K562 (cell line): Measurements from ENCODE around the gene DRC3. TPM values are rescaled to one million over a fixed set of nuclear protein-coding genes. Genes with fewer than 3 reads are reported as not detected.

Source experiments
- CBFB ChIP-seq: sonication (generic); formaldehyde crosslinking; IDR thresholded peaks from 2 replicates; pipeline ENCODE4 v1.4.0; 2020; ENCODE audit warnings: mild to moderate bottlenecking, missing genetic modification reagents
- CHCHD3 ChIP-seq: fragments of 250-450 bp; sonication (Bioruptor Pico); IDR thresholded peaks from 2 replicates; pipeline ENCODE4 v2.1.2; 2022; ENCODE audit warnings: mild to moderate bottlenecking
- FOXK2 ChIP-seq, 2 experiments: fragments of 450-650 bp; IDR thresholded peaks in 1 of 2; conservative IDR thresholded peaks in 1 of 2; 2 replicates each; pipeline ENCODE4 v1.6.1; 2016; ENCODE audit warnings: low read depth in 2 of 2, mild to moderate bottlenecking in 1 of 2
- KLF6 ChIP-seq: fragments of 250-450 bp; sonication (Bioruptor Pico); IDR thresholded peaks from 2 replicates; pipeline ENCODE4 v1.4.0; 2020; ENCODE audit warnings: mild to moderate bottlenecking, moderate library complexity, borderline replicate concordance
- MAZ ChIP-seq, 2 experiments: fragments of 450-650 bp in 1 of 2; sonication (generic) in 1 of 2; formaldehyde crosslinking; IDR thresholded peaks in 1 of 2; conservative IDR thresholded peaks in 1 of 2; 2 replicates each; pipeline versions ENCODE4 v1.4.0 to v1.5.0; 2020; ENCODE audit warnings: mild to moderate bottlenecking in 1 of 2, missing genetic modification reagents in 1 of 2
- NFYB ChIP-seq: IDR thresholded peaks from 2 replicates; pipeline ENCODE4 v1.6.1; 2011; ENCODE audit warnings: mild to moderate bottlenecking, moderate library complexity; ENCODE audit not compliant: insufficient read length; ENCODE audit errors: extremely low read depth
- PHF20 ChIP-seq: fragments of 450-650 bp; IDR thresholded peaks from 2 replicates; pipeline ENCODE4 v1.6.1; 2018; ENCODE audit not compliant: partially characterized antibody
- PTRF ChIP-seq: fragments of 450-650 bp; IDR thresholded peaks from 2 replicates; pipeline ENCODE4 v1.6.1; 2016; ENCODE audit warnings: mild to moderate bottlenecking, missing genetic modification characterization, missing compliant biosample characterization
- RAD51 ChIP-seq: fragments of 450-650 bp; IDR thresholded peaks from 2 replicates; pipeline ENCODE4 v1.7.1; 2016; ENCODE audit warnings: low read depth, mild to moderate bottlenecking, borderline replicate concordance
- SAFB2 ChIP-seq: fragments of 200-400 bp; formaldehyde crosslinking; IDR thresholded peaks from 2 replicates; pipeline ENCODE4 v1.6.1; 2018; ENCODE audit warnings: borderline replicate concordance, low read length, low read depth, moderate library complexity; ENCODE audit not compliant: severe bottlenecking
- SMAD1 ChIP-seq: fragments of 150-350 bp; IDR thresholded peaks from 2 replicates; pipeline ENCODE4 v1.6.1; 2014; ENCODE audit warnings: low read length, low read depth; ENCODE audit not compliant: partially characterized antibody
- ZC3H4 ChIP-seq: sonication (generic); formaldehyde crosslinking; IDR thresholded peaks from 2 replicates; pipeline ENCODE4 v1.9.0; 2021; ENCODE audit warnings: missing genetic modification reagents, borderline replicate concordance
- ZFPM2 ChIP-seq: fragments of 250-450 bp; sonication (Bioruptor Pico); IDR thresholded peaks from 2 replicates; pipeline ENCODE4 v1.5.1; 2022; ENCODE audit warnings: mild to moderate bottlenecking
- ZNF431 ChIP-seq: sonication (generic); formaldehyde crosslinking; IDR thresholded peaks from 2 replicates; pipeline ENCODE4 v1.8.0; 2022; ENCODE audit warnings: mild to moderate bottlenecking, missing genetic modification reagents
- polyA plus RNA-seq, 8 experiments: library from polyadenylated mRNA; depleted of rRNA in 4 of 8; stranded (reverse) in 5 of 8; unstranded in 3 of 8; fragments of >200 nt; fragmentation: Nextera tagmentation in 2 of 8; fragmentation: Illumina TruSeq in 1 of 8; extraction: Ambion mirVana in 2 of 8; extraction: Trizol in 1 of 8; gene quantifications; 2 replicates each; pipeline versions ENCODE4 v1.2.1 to v1.2.3, GENCODE V29; 2011 to 2014; ENCODE audit warnings: inconsistent platforms in 1 of 8, missing spikeins in 1 of 8
- total RNA-seq, 7 experiments: library from RNA; depleted of rRNA in 6 of 7; stranded (reverse); fragments of >200 nt in 6 of 7; fragmentation: Illumina TruSeq in 2 of 7; extraction: Trizol in 2 of 7; gene quantifications; 2 replicates each; pipeline versions ENCODE4 v1.2.1 to v1.2.3, GENCODE V29; 2011 to 2021; ENCODE audit warnings: low replicate concordance in 1 of 7
- TF ChIP-seq, protein P1 (sequence below): fragments of 450-650 bp; IDR thresholded peaks from 2 replicates; pipeline ENCODE4 v1.6.1; 2017; ENCODE audit warnings: antibody characterized with exemption
- TF ChIP-seq, protein P2 (sequence below): fragments of 450-650 bp; IDR thresholded peaks from 2 replicates; pipeline ENCODE4 v1.6.1; 2016; ENCODE audit warnings: missing biosample characterization, missing genetic modification characterization
- TF ChIP-seq, protein P3 (sequence below): fragments of 250-450 bp; sonication (Bioruptor Pico); IDR thresholded peaks from 2 replicates; pipeline ENCODE4 v1.8.0; 2022; ENCODE audit warnings: inconsistent platforms
- TF ChIP-seq, protein P4 (sequence below): sonication (generic); formaldehyde crosslinking; IDR thresholded peaks from 2 replicates; pipeline ENCODE4 v1.8.0; 2022; ENCODE audit warnings: mild to moderate bottlenecking, missing genetic modification reagents
- TF ChIP-seq, protein P5 (sequence below): fragments of 450-650 bp; IDR thresholded peaks from 2 replicates; pipeline ENCODE4 v1.7.0; 2016; ENCODE audit warnings: borderline replicate concordance

Gene DRC3
- total and polyA plus RNA-seq, 9 of the 15 experiments (the other 6 are each of a cell fraction or from before 2014, with no cell fraction given): 0.10 to 0.84 (median 0.30) TPM; not detected in 3

DNA sequence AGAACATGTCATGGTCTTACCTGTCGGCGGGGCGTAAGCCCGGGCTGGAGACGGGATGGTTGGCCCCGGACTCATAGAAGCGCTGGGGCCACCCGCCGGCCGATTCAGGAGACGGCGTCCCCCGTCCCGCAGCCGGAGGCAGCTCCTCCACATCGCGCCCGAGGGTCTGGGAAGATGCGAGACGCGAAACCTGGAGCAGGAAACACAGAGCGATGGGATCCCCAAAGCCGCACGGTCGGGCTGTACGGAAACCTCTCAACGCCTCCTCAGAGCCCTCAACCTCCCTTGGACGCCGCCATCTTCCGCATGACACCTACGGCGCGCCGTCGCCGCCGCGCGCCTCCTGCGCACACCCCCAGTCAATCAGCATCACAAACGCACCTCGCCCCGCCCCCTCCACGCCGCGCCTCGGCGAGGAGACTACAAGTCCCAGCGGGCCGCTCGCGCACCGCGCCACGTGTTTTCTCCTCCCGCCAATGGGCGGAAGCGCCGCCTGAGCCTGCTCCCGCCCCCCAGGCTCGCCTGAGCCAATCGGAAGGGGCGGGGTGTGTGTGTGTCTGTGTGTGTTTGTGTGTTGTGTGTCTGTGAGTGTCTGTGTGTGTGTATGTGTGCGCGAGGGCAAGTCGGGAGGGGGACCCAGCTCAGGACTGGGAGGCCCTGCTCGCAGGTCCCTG lies 66.3 kb downstream of the DRC3 start, which contains the start of the genes ATPAF2 and GID4 (continued):
- no peak for TF ChIP-seq SAFB2
- peak; percentile 72 to 85; a peak in 3 of 4 replicates for TF ChIP-seq FOXK2 (conservative IDR thresholded peaks at IDR 0.05 in 1 of 2, IDR thresholded peaks at IDR 0.05 in 1 of 2; ENCODE audit: low read depth in 2 of 2)
- TF ChIP-seq ZC3H4 (CRISPR knock-in tag): no peak
- TF ChIP-seq, protein P1, sequence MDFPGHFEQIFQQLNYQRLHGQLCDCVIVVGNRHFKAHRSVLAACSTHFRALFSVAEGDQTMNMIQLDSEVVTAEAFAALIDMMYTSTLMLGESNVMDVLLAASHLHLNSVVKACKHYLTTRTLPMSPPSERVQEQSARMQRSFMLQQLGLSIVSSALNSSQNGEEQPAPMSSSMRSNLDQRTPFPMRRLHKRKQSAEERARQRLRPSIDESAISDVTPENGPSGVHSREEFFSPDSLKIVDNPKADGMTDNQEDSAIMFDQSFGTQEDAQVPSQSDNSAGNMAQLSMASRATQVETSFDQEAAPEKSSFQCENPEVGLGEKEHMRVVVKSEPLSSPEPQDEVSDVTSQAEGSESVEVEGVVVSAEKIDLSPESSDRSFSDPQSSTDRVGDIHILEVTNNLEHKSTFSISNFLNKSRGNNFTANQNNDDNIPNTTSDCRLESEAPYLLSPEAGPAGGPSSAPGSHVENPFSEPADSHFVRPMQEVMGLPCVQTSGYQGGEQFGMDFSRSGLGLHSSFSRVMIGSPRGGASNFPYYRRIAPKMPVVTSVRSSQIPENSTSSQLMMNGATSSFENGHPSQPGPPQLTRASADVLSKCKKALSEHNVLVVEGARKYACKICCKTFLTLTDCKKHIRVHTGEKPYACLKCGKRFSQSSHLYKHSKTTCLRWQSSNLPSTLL: no peak
- no peak for TF ChIP-seq PTRF (tag)
- TF ChIP-seq KLF6 (CRISPR knock-in tag): no peak
- TF ChIP-seq, protein P2, sequence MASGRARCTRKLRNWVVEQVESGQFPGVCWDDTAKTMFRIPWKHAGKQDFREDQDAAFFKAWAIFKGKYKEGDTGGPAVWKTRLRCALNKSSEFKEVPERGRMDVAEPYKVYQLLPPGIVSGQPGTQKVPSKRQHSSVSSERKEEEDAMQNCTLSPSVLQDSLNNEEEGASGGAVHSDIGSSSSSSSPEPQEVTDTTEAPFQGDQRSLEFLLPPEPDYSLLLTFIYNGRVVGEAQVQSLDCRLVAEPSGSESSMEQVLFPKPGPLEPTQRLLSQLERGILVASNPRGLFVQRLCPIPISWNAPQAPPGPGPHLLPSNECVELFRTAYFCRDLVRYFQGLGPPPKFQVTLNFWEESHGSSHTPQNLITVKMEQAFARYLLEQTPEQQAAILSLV: no peak
- peak; percentile 67 to 84; a peak in 3 of 4 replicates for TF ChIP-seq MAZ (CRISPR knock-in tag; conservative IDR thresholded peaks at IDR 0.05 in 1 of 2, IDR thresholded peaks at IDR 0.05 in 1 of 2)
- peak; percentile 94 for TF ChIP-seq NFYB
- no peak for TF ChIP-seq ZFPM2 (CRISPR knock-in tag)
- TF ChIP-seq CBFB (CRISPR knock-in tag): no peak
- TF ChIP-seq, protein P3, sequence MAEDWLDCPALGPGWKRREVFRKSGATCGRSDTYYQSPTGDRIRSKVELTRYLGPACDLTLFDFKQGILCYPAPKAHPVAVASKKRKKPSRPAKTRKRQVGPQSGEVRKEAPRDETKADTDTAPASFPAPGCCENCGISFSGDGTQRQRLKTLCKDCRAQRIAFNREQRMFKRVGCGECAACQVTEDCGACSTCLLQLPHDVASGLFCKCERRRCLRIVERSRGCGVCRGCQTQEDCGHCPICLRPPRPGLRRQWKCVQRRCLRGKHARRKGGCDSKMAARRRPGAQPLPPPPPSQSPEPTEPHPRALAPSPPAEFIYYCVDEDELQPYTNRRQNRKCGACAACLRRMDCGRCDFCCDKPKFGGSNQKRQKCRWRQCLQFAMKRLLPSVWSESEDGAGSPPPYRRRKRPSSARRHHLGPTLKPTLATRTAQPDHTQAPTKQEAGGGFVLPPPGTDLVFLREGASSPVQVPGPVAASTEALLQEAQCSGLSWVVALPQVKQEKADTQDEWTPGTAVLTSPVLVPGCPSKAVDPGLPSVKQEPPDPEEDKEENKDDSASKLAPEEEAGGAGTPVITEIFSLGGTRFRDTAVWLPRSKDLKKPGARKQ: no peak
- TF ChIP-seq, protein P4, sequence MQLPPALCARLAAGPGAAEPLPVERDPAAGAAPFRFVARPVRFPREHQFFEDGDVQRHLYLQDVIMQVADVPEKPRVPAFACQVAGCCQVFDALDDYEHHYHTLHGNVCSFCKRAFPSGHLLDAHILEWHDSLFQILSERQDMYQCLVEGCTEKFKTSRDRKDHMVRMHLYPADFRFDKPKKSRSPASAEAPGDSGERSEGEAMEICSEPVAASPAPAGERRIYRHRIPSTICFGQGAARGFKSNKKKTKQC (CRISPR knock-in tag): no peak
- no peak for TF ChIP-seq ZNF431 (CRISPR knock-in tag)
- TF ChIP-seq RAD51: peak; percentile 94
- no peak for TF ChIP-seq CHCHD3 (CRISPR knock-in tag)
- TF ChIP-seq PHF20: peak; percentile 85
- no peak for TF ChIP-seq SMAD1
- TF ChIP-seq, protein P5, sequence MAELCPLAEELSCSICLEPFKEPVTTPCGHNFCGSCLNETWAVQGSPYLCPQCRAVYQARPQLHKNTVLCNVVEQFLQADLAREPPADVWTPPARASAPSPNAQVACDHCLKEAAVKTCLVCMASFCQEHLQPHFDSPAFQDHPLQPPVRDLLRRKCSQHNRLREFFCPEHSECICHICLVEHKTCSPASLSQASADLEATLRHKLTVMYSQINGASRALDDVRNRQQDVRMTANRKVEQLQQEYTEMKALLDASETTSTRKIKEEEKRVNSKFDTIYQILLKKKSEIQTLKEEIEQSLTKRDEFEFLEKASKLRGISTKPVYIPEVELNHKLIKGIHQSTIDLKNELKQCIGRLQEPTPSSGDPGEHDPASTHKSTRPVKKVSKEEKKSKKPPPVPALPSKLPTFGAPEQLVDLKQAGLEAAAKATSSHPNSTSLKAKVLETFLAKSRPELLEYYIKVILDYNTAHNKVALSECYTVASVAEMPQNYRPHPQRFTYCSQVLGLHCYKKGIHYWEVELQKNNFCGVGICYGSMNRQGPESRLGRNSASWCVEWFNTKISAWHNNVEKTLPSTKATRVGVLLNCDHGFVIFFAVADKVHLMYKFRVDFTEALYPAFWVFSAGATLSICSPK: no peak
